ENCODE data around the gene FAM47A.

Gene FAM47A

DNA sequence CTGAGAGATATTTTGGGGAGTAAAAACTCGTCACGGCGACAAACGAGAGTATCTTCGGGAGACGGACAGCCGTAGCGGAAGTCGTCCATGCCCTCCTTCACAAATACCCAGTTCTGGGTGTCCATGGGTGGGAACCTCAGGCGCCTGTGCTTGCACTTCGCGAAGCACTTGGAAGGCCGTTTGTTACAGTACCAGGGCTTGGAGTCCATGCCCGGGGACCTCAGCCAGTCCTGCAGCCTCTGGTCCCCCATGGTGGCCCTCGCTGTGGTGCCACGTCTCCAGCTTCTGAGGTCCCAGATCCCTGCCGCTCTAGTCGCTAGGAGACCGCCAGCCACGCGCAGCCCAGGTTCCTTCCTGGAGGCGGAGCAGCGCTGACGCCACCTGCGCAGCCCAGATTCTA lies at the start of gene FAM47A:
Gene FAM47A (minus strand): TSS at position 287 of the 400 bp plus-strand sequence. CDS start 36 bp downstream, at position 251.
- DNase-seq, result no peak

DNA sequence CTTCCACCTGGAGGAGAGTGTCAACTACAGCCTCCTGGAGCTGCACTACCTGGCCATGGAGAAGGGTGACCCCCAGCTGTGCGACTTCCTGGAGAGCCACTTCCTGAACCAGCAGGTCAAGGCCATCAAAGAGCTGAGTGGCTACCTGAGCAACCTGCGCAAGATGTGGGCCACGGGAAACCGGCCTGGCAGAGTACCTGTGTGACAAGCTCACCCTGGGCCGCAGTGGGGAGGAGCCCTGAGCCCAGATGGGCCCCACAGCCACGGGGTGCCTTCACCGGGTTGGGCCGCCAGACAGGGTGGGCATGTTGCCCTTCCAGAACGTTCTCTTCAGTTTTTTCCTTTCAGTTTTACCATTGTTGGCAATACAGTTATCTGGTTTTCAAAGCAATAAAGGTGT lies 15.2 kb upstream of the FAM47A start:
- DNase-seq, result no peak

DNA sequence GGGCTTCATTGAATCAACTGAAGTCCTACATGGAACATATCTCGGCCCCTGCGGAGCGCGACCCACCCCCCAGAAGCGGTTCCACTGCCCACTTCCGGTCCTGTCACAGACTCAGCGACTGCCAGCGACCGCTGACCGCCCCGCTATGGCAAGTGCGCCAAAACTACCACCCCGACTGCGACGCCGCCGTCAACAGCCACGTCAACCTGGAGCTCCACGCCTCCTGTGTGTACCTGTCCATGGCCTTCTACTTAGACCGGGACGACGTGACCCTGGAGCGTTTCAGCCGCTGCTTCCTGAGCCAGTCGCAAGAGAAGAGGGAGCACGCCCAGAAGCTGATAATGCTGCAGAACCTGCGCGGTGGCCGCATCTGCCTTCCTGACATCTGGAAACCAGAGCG lies 14.8 kb upstream of the FAM47A start:
- DNase-seq, result no peak

DNA sequence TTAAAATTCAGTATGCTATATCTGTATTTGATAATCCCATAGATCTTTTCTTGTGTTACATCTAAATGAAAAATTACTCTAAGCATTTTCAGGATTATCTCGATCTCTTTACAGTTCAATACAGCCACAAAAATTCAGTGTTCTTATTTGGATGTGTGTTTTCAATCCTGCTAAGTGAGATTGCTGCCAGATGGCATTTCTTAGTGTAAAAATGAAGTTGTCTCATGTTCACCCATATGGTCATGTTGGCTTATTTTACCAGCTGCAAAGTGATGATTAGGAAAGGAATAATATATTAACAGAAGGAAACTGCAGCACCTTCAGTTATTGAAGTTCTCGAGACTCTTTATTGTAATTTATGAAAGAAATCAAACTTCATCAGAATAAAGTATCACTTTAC lies 12.1 kb upstream of the FAM47A start:
- DNase-seq, result no peak

DNA sequence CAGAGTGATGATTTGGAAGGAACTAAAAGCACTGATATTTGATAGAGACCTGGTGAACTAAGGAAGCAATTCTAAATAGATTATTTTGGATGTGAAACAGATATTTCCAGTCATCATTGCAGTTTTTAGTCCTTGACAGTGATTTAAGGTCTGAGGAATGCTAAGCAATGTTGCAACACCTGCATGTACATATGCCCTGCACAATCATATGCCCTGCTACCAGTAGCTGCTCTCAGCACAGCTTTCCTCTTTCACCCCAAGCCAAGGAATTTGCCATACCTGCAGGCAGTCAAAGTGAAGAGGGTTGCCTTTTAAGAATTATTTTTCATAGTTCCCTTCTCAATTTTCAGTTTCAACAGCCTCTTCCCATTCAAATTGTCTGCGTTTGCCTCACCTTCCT lies 8.7 kb upstream of the FAM47A start:
- DNase-seq, result no peak

DNA sequence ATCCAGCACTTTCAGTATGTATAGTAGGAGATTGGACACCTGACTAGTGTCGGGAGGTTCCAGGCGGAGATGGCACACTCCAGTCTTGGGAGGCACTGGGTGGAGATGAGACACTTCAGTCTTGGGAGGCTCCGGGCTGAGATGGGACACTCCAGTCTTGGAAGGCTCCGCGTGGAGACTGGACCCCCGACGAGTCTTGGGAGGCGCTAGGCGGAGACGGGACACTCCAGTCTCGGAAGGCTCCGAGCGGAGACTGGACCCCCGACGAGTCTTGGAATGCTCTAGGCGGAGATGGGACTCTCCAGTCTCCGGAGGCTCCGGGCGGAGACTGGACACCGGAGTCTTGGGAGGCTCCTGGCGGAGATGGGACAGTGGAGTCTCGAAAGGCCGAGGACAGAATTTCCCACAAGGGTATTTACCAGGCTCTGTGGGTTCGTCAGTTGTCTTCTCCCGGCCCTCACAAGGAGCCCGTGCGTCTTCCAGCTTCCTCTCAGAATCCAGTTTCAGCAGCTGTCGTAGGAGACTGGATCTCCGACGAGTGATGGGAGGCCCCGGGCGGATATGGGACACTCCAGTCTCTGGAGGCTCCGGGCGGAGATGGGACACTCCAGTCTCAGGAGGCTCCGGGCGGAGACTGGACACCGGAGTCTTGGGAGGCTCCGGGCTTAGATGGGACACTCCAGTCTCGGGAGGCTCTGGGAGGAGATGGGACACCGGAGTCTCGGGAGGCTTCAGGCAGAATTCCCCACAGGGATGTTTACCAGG lies 952 bp downstream of the FAM47A start:
- no peak for DNase-seq

DNA sequence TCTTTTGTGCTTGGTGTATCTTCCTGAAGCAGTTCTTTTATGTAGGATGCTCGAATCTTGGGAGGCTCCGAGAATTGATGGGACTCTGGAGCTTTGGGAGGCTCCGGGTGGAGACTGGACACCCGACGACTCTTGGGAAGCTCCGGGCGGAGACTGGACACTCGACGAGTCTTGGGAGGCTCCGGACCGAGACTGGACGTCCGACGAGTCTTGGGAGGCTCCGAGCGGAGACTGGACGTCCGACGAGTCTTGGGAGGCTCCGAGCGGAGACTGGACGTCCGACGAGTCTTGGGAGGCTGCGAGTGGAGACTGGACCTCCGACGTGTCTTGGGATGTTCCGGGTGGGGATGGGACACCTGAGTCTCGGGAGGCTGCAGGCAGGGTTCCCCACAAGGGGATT lies 1.6 kb downstream of the FAM47A start:
- DNase-seq, result no peak

DNA sequence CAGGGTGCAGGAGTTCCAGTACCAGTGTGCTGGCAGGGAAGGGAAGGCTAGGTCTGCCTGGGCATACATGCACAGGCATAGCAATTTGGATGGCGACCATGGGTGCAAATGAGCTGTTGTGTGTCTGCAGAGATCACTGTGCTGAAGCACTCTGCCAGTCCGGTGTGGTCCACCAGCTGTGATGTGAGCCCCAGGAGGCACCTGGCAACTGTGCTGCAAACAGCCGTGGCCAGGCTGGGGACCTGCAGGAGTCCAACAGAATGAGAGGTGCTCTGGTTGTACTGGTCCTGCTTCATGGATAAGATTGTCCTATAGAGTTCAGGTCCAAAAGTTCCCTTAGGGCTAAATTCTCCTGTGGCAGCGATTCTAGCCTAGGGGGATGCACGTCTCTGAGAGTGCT lies 6.1 kb downstream of the FAM47A start:
- DNase-seq, result no peak

DNA sequence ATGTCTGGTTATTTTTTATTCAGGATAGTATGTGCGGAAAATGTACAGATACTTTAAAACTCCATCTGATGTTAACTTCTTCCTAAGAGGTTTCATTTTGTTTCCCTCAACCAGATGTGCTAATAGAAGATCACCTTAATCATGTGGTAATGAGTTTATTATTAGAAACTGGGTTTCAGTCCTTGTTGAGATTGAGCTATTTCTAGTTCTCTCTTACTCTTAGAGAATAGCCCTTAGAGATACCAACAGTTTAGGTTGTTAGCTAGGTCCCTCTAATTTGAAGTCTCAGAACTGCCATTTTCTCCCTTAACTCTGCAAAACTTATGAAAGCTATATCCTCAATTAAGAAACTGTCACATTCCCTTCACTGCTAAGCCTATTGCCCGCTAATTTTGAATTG lies 13.0 kb downstream of the FAM47A start:
- no peak for DNase-seq

DNA sequence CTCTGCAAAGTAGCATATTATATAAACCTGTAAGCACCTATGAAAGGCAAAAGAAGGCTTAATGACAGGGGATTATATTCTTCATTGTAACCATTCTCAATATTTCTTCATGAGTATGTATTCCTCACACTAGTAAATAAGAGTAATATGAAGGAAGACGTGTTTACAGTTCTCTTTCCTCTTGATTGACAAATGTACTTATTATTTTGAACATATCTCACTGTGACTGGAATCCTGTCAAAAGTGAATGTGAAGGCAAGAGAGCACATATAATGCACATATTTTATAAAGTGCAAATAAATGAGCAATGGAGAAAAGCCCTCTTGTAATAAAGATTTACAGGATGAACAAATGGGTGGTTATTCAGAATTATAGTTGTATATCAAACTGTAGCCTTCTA lies 19.7 kb downstream of the FAM47A start:
- DNase-seq, result no peak
